ENCODE results near the gene KIF7. TPM values are rescaled to one million over a fixed set of nuclear protein-coding genes. Genes with fewer than 3 reads are reported as not detected.

KIF7 gene
- total and polyA plus RNA-seq, 2 donors (not counting 1 experiment from before 2014, with no cell fraction given): 2.9 to 11.4 TPM

DNA sequence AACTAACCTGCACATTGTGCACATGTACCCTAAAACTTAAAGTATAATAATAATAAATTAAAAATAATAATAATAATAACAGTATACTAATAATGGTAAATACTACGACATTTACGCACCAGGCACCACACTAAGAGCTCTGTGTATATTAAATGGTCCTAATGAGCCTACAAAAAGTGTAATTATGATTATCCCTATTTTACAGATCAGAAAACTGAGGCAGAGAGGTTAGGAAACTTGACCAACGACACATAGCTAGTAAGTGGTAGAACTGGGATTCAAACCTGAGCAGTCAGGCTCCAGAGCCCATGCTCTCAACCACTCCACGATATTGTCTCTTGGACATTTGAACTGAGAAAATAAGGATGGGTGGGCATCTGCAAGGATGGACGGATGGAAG, 15.0 kb downstream of the KIF7 start:
- H3K4me3 ChIP-seq (replicated peaks in 1 of 4; ENCODE audit: control extremely low read depth in 1 of 4, insufficient read depth in 1 of 4, low read depth in 3 of 4, low read length in 4 of 4): no peak overlapping the region
- no peaks in the 10 kb centered on the region for H3K4me1 ChIP-seq (ENCODE audit: control insufficient read depth, extremely low read depth, insufficient read depth, low read length)
- H3K27ac ChIP-seq (ENCODE audit: insufficient read depth, low read length): no peak overlapping the region
- H3K9me3 ChIP-seq (ENCODE audit: control insufficient read depth, insufficient read depth, low read depth, low read length): no peaks in the 10 kb centered on the region
- no peak overlapping the region for H3K9ac ChIP-seq (ENCODE audit: insufficient read depth, low read length)
- H4K20me1 ChIP-seq (ENCODE audit: control insufficient read depth, extremely low read depth, insufficient read depth, low read length): no peaks in the 10 kb centered on the region
- H3K27me3 ChIP-seq (ENCODE audit: control insufficient read depth, insufficient read depth, low read length): no peaks in the 10 kb centered on the region
- H3K79me2 ChIP-seq (ENCODE audit: control insufficient read depth, insufficient read depth, low read length): no peaks in the 10 kb centered on the region
- H3K4me2 ChIP-seq (ENCODE audit: extremely low read depth, insufficient read depth, low read length): no peak overlapping the region
- H2AFZ ChIP-seq (ENCODE audit: low read length): no peak overlapping the region
- DNase-seq (ENCODE audit: low read depth in 2 of 2): no peak
- H3K36me3 ChIP-seq (ENCODE audit: control insufficient read depth, insufficient read depth, low read length): peaks cover 7% of the 10 kb centered on the region
- TF ChIP-seq, protein P1, sequence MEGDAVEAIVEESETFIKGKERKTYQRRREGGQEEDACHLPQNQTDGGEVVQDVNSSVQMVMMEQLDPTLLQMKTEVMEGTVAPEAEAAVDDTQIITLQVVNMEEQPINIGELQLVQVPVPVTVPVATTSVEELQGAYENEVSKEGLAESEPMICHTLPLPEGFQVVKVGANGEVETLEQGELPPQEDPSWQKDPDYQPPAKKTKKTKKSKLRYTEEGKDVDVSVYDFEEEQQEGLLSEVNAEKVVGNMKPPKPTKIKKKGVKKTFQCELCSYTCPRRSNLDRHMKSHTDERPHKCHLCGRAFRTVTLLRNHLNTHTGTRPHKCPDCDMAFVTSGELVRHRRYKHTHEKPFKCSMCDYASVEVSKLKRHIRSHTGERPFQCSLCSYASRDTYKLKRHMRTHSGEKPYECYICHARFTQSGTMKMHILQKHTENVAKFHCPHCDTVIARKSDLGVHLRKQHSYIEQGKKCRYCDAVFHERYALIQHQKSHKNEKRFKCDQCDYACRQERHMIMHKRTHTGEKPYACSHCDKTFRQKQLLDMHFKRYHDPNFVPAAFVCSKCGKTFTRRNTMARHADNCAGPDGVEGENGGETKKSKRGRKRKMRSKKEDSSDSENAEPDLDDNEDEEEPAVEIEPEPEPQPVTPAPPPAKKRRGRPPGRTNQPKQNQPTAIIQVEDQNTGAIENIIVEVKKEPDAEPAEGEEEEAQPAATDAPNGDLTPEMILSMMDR (conservative IDR thresholded peaks at IDR 0.05 in 1 of 2, IDR thresholded peaks at IDR 0.05 in 1 of 2; ENCODE audit: low read depth in 1 of 2, low read length in 2 of 2): no peak
- TF ChIP-seq EZH2 (IDR thresholded peaks at IDR 0.05; ENCODE audit: low read length, missing control alignments): no peak

DNA sequence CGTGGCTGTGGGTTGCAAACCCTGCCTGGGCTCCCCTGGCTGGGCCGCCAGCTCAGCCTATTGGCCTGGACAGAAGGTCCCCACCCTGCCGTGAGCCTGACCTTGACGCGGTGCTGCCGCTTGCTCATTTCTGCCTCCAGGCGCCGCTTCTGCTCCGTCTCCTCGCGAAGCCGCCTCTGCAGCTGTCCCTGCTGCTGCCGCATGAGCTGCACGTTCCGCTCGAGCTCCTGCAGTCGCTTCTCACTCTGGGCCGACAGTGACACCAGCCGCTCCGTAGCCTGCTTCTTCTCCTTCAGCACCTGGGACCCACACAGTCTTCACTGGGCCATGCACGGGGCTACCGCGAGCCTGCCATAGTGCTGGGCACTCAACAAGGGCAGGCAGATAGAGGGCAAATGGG, 21.7 kb downstream of the KIF7 start:
- no peaks in the 10 kb centered on the region for H3K79me2 ChIP-seq (ENCODE audit: control insufficient read depth, insufficient read depth, low read length)
- H3K4me2 ChIP-seq (ENCODE audit: extremely low read depth, insufficient read depth, low read length): no peak overlapping the region
- H3K4me3 ChIP-seq (replicated peaks in 1 of 4; ENCODE audit: control extremely low read depth in 1 of 4, insufficient read depth in 1 of 4, low read depth in 3 of 4, low read length in 4 of 4): no peak overlapping the region
- no peaks in the 10 kb centered on the region for H3K4me1 ChIP-seq (ENCODE audit: control insufficient read depth, extremely low read depth, insufficient read depth, low read length)
- H3K27me3 ChIP-seq (ENCODE audit: control insufficient read depth, insufficient read depth, low read length): no peaks in the 10 kb centered on the region
- no peaks in the 10 kb centered on the region for H4K20me1 ChIP-seq (ENCODE audit: control insufficient read depth, extremely low read depth, insufficient read depth, low read length)
- no peak overlapping the region for H3K27ac ChIP-seq (ENCODE audit: insufficient read depth, low read length)
- H3K9me3 ChIP-seq (ENCODE audit: control insufficient read depth, insufficient read depth, low read depth, low read length): no peaks in the 10 kb centered on the region
- no peak for DNase-seq (ENCODE audit: low read depth in 2 of 2)
- peaks cover 34% of the 10 kb centered on the region for H3K36me3 ChIP-seq (ENCODE audit: control insufficient read depth, insufficient read depth, low read length)
- no peak for TF ChIP-seq EZH2 (IDR thresholded peaks at IDR 0.05; ENCODE audit: low read length, missing control alignments)
- TF ChIP-seq, protein P1 (conservative IDR thresholded peaks at IDR 0.05 in 1 of 2, IDR thresholded peaks at IDR 0.05 in 1 of 2; ENCODE audit: low read depth in 1 of 2, low read length in 2 of 2): no peak
- no peak overlapping the region for H2AFZ ChIP-seq (ENCODE audit: low read length)
- H3K9ac ChIP-seq (ENCODE audit: insufficient read depth, low read length): no peak overlapping the region

DNA sequence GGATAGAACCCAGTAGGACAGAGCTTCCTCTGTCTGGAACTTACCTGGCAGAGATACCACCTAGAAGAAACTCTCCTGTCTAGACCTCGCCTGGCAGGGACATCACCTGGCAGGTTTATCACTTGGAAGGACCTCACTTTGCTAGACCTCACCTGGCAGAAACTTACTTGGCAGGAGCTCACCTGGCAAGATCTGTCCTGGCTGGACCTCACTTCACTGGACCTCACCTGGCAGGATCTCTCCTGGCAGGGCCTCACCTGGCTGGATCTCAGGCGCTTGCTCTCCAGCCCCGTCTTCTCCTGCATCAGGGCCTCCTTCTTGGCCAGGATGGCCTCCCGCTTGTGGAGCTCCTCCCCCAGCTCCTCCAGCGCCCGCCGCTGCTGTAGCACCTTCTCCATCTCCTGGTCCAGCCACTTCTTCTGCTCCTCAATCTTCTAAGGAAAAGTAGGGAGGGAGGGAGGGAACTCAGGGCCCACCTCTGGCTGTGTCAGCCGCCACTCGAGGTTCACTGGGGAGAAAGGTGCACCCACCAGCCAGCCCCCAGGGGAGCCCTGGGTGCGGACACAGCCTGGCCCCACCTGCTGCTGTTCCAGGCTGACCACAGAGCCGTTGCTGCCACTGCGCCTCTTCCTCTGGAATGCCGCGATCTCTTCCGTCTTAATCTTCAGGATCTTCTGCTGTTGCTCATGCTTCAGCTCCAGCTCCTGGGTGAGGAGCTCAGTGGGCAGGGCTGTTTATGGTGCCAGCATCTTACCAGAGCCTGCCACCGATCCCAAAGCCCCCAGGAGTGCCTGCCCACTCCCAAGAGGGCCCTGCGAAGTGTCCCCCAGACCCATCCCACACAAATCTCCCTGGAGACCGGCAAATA, 22.5 kb downstream of the KIF7 start:
- Histone ChIP-seq H3K36me3 (ENCODE audit: control insufficient read depth, insufficient read depth, low read length) (peaks cover 36% of the 10 kb centered on the region), H2AFZ (ENCODE audit: low read length) (no peak overlapping the region), H3K4me2 (ENCODE audit: extremely low read depth, insufficient read depth, low read length) (no peak overlapping the region), H3K4me3 (replicated peaks in 1 of 4; ENCODE audit: control extremely low read depth in 1 of 4, insufficient read depth in 1 of 4, low read depth in 3 of 4, low read length in 4 of 4) (no peak overlapping the region), H4K20me1 (ENCODE audit: control insufficient read depth, extremely low read depth, insufficient read depth, low read length) (no peaks in the 10 kb centered on the region), H3K79me2 (ENCODE audit: control insufficient read depth, insufficient read depth, low read length) (no peaks in the 10 kb centered on the region), H3K9ac (ENCODE audit: insufficient read depth, low read length) (no peak overlapping the region), H3K9me3 (ENCODE audit: control insufficient read depth, insufficient read depth, low read depth, low read length) (no peaks in the 10 kb centered on the region), H3K27me3 (ENCODE audit: control insufficient read depth, insufficient read depth, low read length) (no peaks in the 10 kb centered on the region), H3K4me1 (ENCODE audit: control insufficient read depth, extremely low read depth, insufficient read depth, low read length) (no peaks in the 10 kb centered on the region), H3K27ac (ENCODE audit: insufficient read depth, low read length) (no peak overlapping the region)
- no peak for TF ChIP-seq EZH2 (IDR thresholded peaks at IDR 0.05; ENCODE audit: low read length, missing control alignments)
- TF ChIP-seq, protein P1 (conservative IDR thresholded peaks at IDR 0.05 in 1 of 2, IDR thresholded peaks at IDR 0.05 in 1 of 2; ENCODE audit: low read depth in 1 of 2, low read length in 2 of 2): no peak
- DNase-seq (ENCODE audit: low read depth in 2 of 2): no peak

All from fibroblast of lung (primary cell).